Measurements from ENCODE around the gene FOXI1.

FOXI1 gene

DNA sequence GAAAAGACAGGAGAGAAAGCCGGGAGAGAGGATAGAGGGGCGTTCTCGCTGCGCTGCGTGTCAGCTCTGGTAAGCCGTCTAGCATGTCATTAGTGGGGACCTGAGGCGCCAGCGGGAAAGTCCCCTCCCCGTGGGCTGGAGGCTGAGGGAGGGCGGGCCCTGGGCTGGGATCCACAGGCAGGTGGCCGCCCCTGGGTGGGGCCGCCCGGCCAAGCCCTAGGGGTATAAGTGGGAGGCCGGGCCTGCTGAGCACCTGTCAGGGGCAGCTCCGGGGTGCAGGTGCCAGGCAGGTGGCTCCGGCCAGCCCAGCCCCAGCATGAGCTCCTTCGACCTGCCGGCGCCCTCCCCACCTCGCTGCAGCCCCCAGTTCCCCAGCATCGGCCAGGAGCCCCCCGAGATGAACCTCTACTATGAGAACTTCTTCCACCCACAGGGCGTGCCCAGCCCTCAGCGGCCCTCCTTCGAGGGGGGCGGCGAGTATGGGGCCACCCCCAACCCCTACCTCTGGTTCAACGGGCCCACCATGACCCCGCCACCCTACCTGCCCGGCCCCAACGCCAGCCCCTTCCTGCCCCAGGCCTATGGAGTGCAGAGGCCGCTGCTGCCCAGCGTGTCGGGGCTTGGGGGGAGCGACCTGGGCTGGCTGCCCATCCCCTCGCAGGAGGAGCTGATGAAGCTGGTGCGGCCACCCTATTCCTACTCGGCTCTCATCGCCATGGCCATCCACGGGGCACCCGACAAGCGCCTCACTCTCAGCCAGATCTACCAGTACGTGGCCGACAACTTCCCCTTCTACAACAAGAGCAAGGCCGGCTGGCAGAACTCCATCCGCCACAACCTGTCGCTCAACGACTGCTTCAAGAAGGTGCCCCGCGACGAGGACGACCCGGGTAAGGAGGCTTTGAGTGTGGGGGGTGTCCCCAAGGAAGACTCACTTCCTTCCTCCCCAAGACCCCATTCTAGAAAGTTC is at the start of gene FOXI1:
FOXI1 (plus strand) TSS at position 256 of the 970 bp plus-strand sequence; CDS start at position 317, 61 bp downstream.
- DNase-seq (ENCODE audit: low spot score): no peak

DNA sequence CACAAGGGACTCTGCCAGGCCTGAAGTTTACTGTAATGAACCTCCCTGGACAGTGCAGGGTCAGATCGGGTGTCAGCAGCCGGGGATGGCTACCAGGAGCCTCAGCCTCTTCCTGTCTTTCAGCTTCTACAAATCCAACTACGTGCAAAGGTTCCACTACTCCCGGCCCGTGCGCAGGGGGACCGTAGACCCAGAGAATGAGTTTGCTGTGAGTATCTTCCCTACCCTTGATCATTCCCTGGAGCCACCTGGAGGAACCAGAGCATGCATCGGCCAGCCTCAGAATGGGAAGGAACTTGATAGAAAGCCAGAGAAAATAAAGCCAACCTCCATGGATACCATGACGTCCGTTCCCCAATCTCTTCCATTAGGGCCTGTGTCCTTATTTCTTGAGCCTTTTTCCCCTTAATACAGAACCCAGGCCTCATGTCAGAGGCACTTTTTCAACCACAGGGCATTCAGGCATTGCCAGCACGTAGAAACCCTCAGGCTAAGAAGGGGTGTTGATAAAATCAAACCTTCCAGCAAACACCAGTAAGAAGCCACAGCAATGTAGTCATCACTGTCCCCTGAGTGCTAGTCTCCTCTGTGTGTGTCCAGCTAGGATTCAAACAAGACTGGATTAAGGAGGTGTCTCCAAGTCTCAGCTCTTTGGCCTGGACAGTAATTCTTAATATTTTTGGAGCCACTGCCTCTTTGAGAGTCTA is 49.0 kb upstream of the FOXI1 start:
- no peak for DNase-seq (ENCODE audit: low spot score)

- DNase-seq (ENCODE audit: low spot score): no peak
Observed at GRCh38 chr5:170057311-170057710, 48.4 kb upstream of the FOXI1 start.

GRCh38 chr5:170059221-170059620 is 46.5 kb upstream of the FOXI1 start:
- DNase-seq (ENCODE audit: low spot score): no peak

GRCh38 chr5:170067152-170067551 is 38.5 kb upstream of the FOXI1 start:
- no peak for DNase-seq (ENCODE audit: low spot score)

GRCh38 chr5:170067574-170068170 is 38.0 kb upstream of the FOXI1 start:
- DNase-seq (ENCODE audit: low spot score): no peak

GRCh38 chr5:170069512-170069911 is 36.2 kb upstream of the FOXI1 start:
- no peak for DNase-seq (ENCODE audit: low spot score)

GRCh38 chr5:170070556-170071412 is 34.9 kb upstream of the FOXI1 start:
- DNase-seq (ENCODE audit: low spot score): peak; percentile 8

- DNase-seq (ENCODE audit: low spot score): no peak
Observed at GRCh38 chr5:170071748-170072147, 33.9 kb upstream of the FOXI1 start.

GRCh38 chr5:170075696-170076095 is 30.0 kb upstream of the FOXI1 start:
- DNase-seq (ENCODE audit: low spot score): no peak

DNA sequence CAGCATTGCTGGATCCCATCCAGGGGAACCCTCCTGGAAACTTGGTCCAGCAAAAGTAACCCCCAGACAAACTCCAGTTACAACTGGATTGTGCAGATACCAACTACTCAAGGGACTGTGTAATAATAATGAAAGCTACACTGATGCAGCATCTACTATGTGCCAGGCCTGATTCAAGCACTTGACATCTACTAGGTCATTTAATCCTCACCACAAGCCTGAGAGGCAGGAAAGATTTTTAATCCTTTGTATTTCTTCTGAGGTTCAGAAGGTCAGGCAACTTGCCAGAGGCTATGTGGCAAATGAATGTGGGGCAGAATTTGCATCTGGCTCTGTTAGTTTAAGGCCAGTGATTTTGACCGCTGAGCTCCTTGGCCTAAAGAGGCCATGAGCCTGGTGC is 29.5 kb upstream of the FOXI1 start:
- no peak for DNase-seq (ENCODE audit: low spot score)

DNA sequence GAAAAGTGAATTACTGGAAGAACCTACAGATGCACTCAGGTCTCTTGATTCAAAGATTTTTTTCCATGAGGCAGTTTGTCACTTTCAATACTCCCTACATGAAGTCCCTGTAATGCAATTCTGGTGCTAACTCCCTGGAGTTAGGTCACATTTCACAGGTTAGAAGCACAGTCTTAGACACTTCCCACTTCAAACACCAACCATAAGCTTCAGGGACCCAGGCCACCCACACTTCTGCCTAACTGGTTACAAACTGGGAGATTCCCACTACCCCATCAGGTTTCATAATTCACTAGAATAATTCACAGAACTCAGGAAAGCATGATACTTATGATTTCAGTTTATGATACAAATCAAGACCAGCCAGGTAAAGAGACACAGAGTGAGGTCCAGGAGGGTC is 29.0 kb upstream of the FOXI1 start:
- no peak for DNase-seq (ENCODE audit: low spot score)

GRCh38 chr5:170077526-170077925 is 28.2 kb upstream of the FOXI1 start:
- no peak for DNase-seq (ENCODE audit: low spot score)

- DNase-seq (ENCODE audit: low spot score): no peak
Observed at GRCh38 chr5:170078458-170078857, 27.2 kb upstream of the FOXI1 start.

- DNase-seq (ENCODE audit: low spot score): no peak
Observed at GRCh38 chr5:170078931-170079330, 26.8 kb upstream of the FOXI1 start.

GRCh38 chr5:170080217-170080616 is 25.5 kb upstream of the FOXI1 start:
- no peak for DNase-seq (ENCODE audit: low spot score)

DNA sequence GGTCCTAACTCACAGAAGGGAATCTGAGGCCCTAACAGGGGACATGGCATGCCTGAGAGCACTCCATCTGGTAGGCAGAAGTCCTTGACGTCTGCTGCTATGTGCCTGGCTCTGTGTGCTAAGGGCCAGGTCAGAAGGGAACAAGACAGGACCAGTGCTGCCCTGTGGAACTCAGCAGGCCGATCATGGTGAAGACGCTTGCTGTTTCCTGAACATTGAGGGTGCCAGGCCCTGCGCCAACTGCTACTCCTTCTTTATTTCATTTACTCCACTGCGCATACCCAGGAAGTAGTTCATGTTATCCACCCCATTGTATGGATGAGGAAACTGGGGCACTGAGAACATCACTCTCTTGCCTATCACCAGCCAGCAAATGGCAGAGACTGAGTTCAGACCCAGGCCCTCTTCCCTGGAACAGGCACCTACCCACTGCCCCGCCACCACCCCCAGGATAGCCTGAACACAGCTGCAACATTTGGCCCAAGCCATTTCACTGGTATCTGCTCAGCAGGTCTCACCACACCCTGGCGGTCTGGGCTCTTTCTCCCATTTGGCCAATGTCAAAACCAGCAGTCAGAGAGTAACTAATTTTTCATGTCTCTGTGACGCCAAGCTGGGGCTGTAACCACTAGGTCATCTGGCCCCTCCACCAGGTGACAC is 24.8 kb upstream of the FOXI1 start:
- no peak for DNase-seq (ENCODE audit: low spot score)

GRCh38 chr5:170081616-170082015 is 24.1 kb upstream of the FOXI1 start:
- DNase-seq (ENCODE audit: low spot score): no peak

- DNase-seq (ENCODE audit: low spot score): no peak
Observed at GRCh38 chr5:170082701-170083100, 23.0 kb upstream of the FOXI1 start.

DNA sequence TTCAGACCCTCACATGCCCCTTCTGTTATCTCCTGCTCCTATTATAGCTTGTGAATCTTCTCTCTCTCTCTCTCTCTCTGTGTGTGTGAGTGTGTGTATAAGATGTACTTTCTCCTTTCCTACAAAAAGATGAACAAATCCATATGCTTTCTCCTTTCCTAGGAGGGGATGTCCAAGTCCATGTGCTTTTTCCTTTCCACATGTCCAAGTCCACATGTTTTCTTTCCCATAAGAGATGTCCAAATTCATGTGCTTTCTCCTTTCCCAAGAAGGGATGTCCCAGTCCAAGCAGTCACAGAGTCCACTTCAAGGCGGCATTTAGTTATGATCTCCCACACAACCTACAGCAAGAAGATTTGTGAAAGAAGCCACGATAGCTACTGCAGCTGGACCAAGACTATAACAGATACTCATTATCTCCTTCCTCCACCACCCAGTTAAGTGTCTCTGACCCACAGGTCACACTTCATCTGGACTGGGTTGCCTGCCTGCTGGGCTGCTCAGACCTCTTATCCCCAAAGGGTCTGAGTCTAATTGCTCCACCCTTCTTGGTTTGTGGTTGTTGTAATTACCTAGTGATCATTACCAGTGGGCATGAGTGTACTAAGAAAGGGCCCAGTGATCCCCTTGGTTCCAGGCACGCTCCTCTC is 18.4 kb upstream of the FOXI1 start:
- no peak for DNase-seq (ENCODE audit: low spot score)

Measured in pons (tissue), 1 donor.